ENCODE data around the gene PPP2R3B.

DNA sequence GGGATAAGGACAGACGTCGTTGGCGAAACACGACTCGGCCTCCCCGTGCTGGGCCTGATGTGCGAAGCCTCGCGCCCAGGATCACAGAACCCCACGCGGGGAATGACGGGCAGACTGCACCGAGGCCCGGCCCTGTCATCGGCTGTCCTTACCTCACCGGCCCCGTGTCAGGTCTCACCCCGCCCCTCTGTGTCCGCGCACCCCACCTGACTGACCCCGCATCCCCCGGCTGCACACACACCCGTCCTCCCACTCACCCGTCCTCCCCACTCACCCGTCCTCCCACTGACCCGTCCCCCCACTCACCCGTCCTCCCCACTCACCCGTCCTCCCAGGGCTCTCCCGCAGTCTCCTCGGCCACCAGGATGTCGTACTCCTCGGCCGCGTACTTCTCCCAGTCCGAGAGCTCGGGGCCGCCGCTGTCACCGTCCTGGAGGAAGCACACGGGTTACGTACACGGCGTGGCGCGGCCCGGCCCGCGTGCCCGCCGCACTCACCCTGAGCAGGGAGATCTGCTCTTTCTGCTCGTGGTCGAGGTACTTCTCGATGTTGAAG lies 48.3 kb downstream of the PPP2R3B start:
- TF ChIP-seq HDGF (IDR thresholded peaks at IDR 0.05; ENCODE audit: borderline replicate concordance) (no peak), SP1 (IDR thresholded peaks at IDR 0.05) (no peak), NFRKB (IDR thresholded peaks at IDR 0.05) (no peak), FOXM1 (IDR thresholded peaks at IDR 0.05; ENCODE audit: borderline replicate concordance) (no peak), SUZ12 (IDR thresholded peaks at IDR 0.05) (no peak), ELF4 (IDR thresholded peaks at IDR 0.05) (no peak), ARNT (IDR thresholded peaks at IDR 0.05) (no peak), TARDBP (IDR thresholded peaks at IDR 0.05) (no peak), FOXA1 (IDR thresholded peaks at IDR 0.05) (no peak)
- TF ChIP-seq, protein P1, sequence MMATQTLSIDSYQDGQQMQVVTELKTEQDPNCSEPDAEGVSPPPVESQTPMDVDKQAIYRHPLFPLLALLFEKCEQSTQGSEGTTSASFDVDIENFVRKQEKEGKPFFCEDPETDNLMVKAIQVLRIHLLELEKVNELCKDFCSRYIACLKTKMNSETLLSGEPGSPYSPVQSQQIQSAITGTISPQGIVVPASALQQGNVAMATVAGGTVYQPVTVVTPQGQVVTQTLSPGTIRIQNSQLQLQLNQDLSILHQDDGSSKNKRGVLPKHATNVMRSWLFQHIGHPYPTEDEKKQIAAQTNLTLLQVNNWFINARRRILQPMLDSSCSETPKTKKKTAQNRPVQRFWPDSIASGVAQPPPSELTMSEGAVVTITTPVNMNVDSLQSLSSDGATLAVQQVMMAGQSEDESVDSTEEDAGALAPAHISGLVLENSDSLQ (IDR thresholded peaks at IDR 0.05) = no peak
